ENCODE measurements around the gene TTC13. TPM values are rescaled to one million over a fixed set of nuclear protein-coding genes. Genes with fewer than 3 reads are reported as not detected.

TTC13 gene
- total RNA-seq, 1 experiment from 2014 or later, result 12.3 TPM

- no peak for TF ChIP-seq ATF3 (IDR thresholded peaks at IDR 0.05)
- no peak for TF ChIP-seq EZH2phosphoT487 (IDR thresholded peaks at IDR 0.05; ENCODE audit: borderline replicate concordance)
- no peak for TF ChIP-seq TCF7L2 (IDR thresholded peaks at IDR 0.05; ENCODE audit: borderline replicate concordance, extremely low read depth, insufficient read depth, insufficient read length)
- no peak for TF ChIP-seq CBX3 (IDR thresholded peaks at IDR 0.05; ENCODE audit: low read depth)
- TF ChIP-seq ELF1 (IDR thresholded peaks at IDR 0.05; ENCODE audit: borderline replicate concordance, low read depth), result no peak
- TF ChIP-seq ZNF274 (IDR thresholded peaks at IDR 0.05; ENCODE audit: low read depth, low read length), result no peak
- TF ChIP-seq SIN3A (IDR thresholded peaks at IDR 0.05; ENCODE audit: low read depth), result no peak
- no peak for TF ChIP-seq POLR2A (IDR thresholded peaks at IDR 0.05; ENCODE audit: borderline replicate concordance, extremely low read depth, insufficient read depth, insufficient read length)
- TF ChIP-seq POLR2AphosphoS5 (IDR thresholded peaks at IDR 0.05; ENCODE audit: low read depth, low read length), result no peak
- TF ChIP-seq CEBPB (IDR thresholded peaks at IDR 0.05; ENCODE audit: low read depth), result no peak
- no peak for TF ChIP-seq MAX (IDR thresholded peaks at IDR 0.05)
- no peak for TF ChIP-seq FOSL1 (IDR thresholded peaks at IDR 0.05; ENCODE audit: low read depth)
- TF ChIP-seq REST (IDR thresholded peaks at IDR 0.05; ENCODE audit: low read depth), result no peak
- no peak for TF ChIP-seq JUND (IDR thresholded peaks at IDR 0.05)
- no peak for TF ChIP-seq EGR1 (IDR thresholded peaks at IDR 0.05; ENCODE audit: low read depth)
- RAD21 ChIA-PET (ENCODE audit: low non-redundant PET in 1 of 2, low total read pairs in 2 of 2, uncharacterized antibody in 2 of 2, unreplicated experiment in 2 of 2), result no interaction called here
- intact Hi-C loops (cut with micrococcal nuclease), result no loop called here
- H3K79me2 ChIP-seq (ENCODE audit: insufficient read depth, low read length), result no peaks in the 10 kb centered on the region
- H3K36me3 ChIP-seq (ENCODE audit: control insufficient read depth in 1 of 2, insufficient read depth in 2 of 2, low read length in 2 of 2), result no peaks in the 10 kb centered on the region
- ATAC-seq (no peak), DNase-seq (ENCODE audit: low read depth, low spot score) (no peak)
- no peaks in the 10 kb centered on the region for H4K20me1 ChIP-seq (ENCODE audit: insufficient read depth)
- BruUV-seq (replicated peaks), result no TSS peak
- H3K4me1 ChIP-seq (ENCODE audit: control insufficient read depth in 1 of 2, insufficient read depth in 2 of 2, low read length in 2 of 2), result no peaks in the 10 kb centered on the region
- H3K9me3 ChIP-seq (ENCODE audit: control insufficient read depth in 1 of 2, insufficient read depth in 1 of 2, low read depth in 1 of 2, low read length in 2 of 2), result no peaks in the 10 kb centered on the region
- H3K9me2 ChIP-seq (ENCODE audit: insufficient read depth), result no peaks in the 10 kb centered on the region
- no peak overlapping the region for H3K9ac ChIP-seq (ENCODE audit: low read length)
- no peak overlapping the region for H3K4me3 ChIP-seq (replicated peaks in 1 of 2; ENCODE audit: low read depth in 1 of 2, low read length in 2 of 2)
- CTCF ChIA-PET, result no interaction called here
- H2AFZ ChIP-seq (ENCODE audit: low read depth, low read length, poor library complexity, severe bottlenecking), result no peak overlapping the region
- no peak overlapping the region for H3K27ac ChIP-seq (ENCODE audit: low read depth, low read length)
- POLR2A ChIA-PET, result no interaction called here
- H3K4me2 ChIP-seq (ENCODE audit: low read length), result no peak overlapping the region
- no peaks in the 10 kb centered on the region for H3K27me3 ChIP-seq (ENCODE audit: insufficient read depth, low read length)
These were observed 81.9 kb downstream of the TTC13 start for GRCh38 chr1:230896779-230897178.
